ENCODE results near the gene UIMC1.
"Not testable (repeated sequence)": the region's sequence is repeated elsewhere in the genome, so short reads cannot be mapped to it uniquely, and the experiment has no call there.

Gene UIMC1

DNA sequence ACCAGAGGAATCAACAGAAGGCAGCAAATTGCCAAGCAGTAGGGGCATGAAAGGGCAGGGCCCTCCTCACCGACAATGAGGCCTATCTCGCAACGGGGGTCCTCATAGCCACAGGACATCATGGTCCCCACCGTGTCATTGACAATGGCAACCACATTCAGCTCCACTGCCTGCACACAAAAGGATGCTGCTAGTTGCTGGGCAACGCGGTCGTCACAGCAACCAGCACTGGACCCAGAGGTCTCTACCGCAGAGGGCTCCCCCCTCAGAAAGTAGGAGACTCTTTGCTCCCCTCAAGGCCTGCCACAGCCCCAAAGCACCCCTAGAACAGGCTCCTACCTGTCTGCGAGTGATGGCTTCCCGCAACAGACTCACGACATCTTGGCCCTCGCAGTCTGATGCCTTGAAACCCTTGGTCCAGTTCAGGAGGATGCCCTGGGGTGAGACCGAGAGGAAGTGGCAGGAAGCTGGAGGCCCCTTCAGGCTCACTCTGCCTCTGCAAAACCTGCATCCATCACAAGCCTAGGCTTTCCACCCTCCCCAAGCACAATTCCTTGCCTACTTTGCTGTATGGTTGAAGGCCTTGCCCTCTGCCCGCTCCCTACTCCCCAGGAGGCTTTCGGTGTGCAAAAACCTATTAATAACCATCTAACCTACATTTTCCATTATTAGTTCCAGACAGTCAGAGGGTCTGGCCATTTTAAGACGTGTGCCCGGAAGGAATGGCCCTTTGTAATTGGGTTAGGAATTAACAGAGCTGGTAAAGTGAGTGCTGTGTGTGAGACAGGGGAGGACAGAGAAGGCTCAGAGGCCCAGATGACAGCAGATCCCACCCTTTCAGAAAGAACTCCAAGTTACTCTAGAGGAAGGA lies 122.6 kb downstream of the UIMC1 start:
- no peak for DNase-seq (ENCODE audit: low spot score)

DNA sequence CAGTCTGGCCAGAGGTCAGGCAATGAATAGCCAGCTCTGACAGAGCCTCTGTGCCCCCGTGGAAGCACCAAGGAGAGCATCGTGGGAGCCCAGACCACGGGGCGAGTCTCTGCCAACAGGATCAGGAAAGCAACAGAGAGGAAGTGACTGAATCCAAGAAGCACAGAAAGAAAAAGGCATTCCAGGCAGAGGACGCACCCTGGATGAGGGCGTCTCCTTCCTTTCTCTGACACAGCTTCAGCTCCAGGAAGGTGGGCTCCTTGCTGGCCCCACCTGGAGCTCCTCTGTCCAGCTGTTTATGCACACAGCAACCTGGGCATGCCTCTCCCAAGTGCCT lies 124.0 kb downstream of the UIMC1 start:
- no peak for DNase-seq (ENCODE audit: low spot score)

DNA sequence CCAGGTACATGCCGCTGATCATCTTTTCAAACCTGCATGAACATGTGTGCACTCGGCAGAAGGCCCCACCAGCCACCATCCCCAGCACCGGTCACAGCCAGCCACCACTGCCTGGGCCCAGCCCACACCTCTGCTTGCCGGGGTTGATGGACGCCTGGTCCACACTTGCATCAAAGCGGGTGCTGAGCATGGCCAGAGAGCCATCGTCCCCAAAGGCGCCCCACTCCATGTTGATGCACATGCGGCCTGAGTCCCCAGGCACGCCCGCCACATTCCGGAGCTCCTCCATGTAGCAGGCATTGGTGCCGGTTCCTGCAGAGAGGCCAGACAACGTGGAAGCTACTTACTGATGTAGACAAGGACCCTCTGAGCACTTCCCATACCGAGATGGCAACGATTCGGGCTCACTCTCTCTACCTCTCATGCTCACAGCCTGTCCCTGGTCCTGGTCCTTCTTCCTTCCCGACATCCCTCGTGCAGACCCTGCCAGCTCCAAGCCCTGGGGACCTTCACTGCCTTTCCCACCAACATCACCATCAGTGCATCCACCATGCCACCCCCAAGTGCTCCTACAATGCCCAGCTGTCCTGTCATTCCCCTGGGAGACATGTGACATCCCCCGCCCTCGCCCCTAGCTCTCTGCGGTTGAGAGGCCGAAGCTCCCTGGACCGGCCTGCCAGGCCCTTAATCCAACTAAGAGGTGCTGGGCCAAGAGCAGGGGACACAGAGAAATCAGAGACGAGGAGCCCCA lies 124.6 kb downstream of the UIMC1 start:
- no peak for DNase-seq (ENCODE audit: low spot score)

DNA sequence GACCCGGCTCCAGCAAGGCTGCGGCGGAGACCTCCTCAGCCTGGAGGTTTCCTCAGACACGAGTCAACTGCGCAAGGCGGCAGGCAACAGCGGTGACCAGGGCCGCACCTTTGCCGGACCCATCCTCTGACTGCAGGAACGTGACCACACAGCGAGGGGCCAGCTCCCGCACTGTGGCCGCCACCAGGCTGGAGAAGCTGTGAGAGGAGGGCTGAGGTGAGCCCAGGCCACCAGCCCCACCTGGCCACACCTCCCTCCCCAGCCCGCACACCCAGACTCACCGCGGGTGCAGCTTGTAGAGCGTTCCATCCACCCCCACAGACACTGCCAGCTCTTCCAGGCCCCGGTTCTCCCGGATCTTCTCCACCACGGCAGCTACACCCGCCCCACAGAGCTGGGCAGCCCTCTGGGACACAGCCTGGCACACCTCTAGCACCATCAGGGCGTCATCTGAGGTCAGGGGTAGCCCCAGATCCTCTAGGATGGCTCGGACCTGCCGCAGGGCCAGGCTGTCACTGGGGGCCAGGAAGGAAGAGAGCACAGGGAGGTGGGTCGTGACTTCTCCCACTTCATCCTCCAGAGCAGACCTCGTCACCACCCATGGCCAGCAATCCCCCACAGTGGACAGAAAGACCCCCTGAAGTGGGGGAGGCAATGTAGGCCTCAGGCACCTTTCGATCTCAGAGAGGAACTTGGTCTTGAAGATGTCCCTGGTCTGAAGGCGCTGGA lies 125.4 kb downstream of the UIMC1 start:
- no peak for DNase-seq (ENCODE audit: low spot score)

DNA sequence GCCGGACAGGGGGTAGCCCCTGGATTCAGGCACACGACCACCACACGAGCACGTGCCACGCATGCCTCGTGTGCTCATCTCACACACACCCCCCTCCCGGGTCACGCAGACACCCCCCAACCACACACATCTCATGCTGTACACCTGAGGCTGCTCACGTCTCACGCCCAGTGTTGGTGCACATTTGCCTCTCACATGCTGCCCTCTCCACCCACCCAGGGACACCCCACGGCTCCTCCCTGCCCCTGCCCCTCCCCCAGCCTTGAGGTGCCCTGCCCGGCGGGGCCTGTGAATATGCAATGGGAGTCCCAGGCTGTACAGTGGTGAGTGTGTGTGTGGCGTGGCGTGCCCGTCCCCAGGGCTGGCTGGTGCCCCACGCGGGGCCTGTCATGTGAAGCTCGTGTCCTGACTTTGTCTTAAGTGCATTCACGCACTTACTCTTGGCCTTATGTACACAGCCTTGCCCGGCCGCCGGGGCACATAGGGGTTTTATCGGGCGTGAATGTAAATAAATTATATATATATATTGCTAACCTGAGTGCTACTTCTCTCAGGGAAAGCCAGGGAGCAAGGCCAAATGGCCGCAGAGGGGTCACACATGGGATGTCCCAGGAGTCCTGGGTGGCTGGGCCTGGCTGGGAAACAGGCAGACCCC lies 126.1 kb downstream of the UIMC1 start:
- no peak for DNase-seq (ENCODE audit: low spot score)

DNA sequence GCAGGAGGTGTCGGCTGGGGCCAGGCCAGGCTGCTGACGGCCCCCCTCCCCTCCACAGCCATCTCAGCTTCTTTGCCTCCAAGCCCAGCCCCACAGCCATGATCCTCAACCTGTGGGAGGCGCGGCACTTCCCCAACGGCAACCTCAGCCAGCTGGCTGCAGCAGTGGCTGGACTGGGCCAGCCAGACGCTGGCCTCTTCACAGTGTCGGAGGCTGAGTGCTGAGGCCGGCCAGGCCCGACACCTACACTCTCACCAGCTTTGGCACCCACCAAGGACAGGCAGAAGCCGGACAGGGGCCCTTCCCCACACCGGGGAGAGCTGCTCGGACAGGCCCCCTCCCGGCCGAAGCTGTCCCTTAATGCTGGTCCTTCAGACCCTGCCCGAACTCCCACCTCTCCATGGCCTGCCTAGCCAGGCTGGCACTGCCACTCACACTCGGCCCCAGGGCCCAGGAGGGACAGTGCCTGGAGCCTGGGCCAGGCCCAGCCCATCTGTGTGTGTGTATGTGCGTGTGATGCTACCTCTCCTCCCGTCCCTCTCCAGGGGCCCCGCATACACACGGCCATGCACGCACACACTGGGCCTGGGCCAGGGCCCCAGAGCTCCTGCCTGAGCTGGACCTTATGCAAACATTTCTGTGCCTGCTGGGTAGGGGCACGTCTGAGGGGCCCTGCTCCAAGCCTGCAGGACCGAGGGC lies 126.8 kb downstream of the UIMC1 start:
- DNase-seq (ENCODE audit: low spot score): no peak

DNA sequence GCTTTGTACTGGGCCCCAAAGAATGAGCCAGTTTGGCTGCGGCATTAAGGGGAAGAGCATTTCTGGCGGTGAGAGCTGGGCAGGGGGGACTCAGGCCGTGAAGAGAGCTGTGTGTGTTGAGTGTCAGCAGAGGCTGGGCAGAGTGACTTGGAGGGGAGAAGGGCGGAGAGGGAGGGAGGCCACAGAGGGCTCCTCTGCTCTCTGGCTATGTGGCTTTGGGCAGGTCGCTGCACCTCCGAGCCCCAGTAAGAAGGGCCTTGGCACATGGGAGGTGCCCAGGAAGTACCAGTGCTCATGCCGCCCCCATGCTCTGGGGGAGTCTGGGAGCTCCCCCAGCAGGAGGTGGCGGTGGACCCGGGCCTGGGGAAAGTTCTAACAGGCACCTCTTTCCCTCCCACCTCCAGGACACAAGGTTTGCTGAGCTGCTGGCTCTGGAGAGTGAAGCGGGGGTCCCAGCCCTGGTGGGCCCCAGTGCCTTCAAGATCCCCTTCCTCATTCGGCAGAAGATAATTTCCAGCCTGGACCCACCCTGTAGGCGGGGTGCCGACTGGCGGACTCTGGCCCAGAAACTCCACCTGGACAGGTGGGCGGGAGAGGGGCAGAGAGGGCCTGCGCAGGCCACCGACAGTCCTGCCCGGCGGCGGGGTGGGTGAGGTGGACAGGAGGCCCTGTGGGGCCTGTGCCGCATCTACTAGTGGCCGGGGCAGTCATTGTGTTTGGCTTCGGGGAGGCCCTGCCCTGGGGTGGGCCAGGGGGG lies 127.5 kb downstream of the UIMC1 start:
- DNase-seq (ENCODE audit: low spot score): no peak

DNA sequence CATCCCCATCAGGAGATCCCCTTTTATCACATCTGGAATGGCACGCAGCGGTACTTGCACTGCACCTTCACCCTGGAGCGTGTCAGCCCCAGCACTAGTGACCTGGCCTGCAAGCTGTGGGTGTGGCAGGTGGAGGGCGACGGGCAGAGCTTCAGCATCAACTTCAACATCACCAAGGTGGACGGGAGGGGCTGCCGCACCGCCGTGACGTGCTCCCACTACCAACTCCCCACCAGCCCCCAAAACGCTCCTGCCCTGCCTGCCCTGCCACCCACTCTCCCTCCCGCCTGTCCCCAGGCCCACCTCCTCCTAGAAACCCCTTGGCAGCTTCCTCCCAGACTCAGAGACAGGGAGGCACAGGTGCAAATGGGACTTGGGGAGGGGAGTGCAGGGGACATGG lies 128.1 kb downstream of the UIMC1 start:
- no peak for DNase-seq (ENCODE audit: low spot score)

DNA sequence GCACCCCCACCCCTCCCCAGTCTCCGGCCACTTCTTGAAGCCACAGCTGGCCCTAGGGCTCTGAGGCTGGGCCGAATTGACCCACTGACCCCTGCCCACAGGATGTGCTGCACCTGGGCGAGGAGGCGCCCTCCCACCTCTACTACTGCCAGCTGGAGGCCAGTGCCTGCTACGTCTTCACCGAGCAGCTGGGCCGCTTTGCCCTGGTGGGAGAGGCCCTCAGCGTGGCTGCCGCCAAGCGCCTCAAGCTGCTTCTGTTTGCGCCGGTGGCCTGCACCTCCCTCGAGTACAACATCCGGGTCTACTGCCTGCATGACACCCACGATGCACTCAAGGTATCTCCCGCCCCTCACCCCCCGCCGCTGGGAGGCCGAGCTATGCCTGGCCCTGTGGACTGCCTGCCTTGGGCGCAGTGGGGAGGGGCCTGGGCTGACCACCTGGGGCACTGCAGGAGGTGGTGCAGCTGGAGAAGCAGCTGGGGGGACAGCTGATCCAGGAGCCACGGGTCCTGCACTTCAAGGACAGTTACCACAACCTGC lies 128.7 kb downstream of the UIMC1 start:
- no peak for DNase-seq (ENCODE audit: low spot score)

DNA sequence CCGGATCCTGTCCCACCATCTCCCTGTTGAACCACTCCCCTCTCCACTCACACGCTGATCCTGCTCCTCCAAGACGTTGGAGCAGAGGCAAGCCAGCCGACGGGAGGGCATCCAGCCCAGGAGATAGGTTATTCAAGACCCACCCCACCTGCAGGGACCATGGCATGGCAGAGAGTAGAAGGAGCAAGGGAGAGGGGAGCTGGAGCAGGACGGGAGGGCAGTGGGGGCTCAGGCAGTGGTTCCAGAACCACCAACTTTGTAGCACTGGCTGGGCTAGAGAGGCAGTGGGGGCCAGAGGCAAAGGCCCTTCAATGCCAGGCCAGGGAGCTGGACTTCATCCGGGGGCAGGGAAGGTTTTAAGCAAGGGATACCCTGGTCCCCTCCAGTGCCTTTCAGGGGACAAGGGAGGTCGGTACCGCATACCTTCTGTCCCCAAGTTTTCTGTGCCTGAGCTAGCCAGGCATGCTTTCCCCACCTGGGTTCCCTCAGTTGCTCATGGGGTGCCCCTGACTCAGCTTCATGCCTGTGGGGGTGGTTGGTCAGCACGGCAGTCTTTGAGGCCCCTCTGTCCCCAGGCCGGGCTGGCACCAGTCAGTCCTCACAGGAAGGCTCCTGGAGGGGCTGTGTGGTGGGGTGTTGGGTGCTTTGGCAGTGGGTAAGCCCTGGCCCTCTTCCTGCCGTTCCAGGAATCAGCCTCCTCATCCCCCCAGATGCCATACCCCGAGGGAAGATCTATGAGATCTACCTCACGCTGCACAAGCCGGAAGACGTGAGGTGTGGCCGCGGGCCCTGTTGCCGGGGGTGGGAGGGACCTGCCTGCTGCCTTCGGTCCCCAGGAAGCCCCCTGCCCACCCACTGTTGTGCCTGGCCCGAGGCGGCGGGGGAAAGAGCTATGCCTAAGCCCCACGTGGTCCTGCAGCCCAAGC lies 129.8 kb downstream of the UIMC1 start:
- DNase-seq (ENCODE audit: low spot score): no peak

DNA sequence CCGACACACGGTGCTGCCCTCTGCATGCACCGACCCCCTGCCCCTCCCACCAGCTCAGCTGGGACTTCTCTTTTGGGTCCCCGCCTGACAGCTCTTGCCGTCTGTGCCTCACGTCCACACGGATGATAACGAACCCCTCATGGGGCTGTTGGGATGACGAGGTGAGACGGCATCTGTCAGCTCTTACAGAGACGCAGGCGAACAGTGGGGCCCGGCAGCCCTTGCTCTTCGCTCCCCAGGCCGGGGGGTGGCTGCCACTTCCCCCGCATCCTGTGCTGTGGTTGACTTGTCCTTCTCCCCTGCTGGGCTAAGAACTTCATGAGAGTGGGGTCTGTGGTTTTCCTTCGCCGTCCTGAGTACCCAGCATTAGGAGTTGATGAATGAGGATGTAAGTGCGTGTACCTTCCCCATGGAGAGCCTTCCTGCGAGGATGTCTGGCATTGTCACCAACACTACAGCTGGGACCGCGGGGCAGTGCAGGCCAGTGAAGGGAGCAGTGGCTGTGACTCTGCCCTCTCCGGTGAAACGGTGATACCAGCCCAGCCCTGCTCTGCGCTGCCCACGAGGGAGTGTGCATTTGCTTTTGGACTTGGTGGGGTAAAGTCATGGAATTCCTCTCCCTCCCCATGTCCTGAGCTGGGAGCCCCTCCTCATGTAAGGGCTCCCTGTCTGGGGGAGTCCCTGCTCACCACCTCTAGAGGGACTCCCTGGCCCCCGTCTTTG lies 130.6 kb downstream of the UIMC1 start:
- DNase-seq (ENCODE audit: low spot score): no peak

DNA sequence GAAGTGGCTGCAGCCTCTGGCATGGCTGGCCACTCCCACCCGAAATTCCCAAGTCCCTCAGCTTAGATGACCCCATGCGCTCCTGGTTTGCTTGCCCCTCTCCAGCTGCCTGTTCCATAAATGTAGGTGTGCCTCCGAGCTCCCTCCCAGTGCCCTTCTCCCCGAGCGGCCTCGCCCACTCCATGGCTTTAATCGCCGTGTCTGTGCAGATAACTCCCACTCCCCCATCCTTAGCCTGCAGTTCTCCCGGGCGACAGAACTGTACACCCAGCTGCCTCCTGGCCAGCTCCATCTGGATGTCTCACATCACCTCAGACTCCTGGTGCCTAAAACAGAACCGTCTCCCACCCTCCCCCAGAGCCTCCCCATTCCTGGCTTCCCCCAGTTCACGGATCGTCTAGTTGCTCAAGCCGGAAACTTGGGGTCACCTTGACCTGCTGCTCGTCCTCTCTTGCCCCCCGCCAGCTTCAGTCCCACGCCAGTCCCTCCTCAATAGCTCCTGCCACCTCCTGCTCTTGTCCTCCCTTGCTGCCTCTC lies 131.5 kb downstream of the UIMC1 start:
- DNase-seq (ENCODE audit: low spot score): no peak

DNA sequence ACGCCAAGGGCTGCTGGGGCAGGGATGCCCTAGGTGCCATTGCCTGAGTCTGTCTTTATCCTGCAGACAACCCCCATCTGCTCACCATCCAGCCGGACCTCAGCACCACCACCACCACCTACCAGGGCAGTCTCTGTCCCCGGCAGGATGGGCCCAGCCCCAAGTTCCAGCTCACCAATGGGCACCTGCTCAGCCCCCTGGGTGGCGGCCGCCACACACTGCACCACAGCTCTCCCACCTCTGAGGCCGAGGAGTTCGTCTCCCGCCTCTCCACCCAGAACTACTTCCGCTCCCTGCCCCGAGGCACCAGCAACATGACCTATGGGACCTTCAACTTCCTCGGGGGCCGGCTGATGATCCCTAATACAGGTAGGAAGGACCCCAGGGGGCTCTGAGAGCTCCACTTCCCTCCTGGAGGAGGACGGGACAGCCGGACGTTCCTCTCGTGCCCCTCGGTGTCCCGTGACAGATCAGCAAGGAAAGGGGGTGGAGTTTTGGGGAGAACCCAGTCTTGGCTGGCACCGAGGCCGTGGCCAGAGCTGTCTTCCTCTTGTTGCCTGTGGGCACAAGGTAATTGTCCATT lies 132.3 kb downstream of the UIMC1 start:
- DNase-seq (ENCODE audit: low spot score): no peak

DNA sequence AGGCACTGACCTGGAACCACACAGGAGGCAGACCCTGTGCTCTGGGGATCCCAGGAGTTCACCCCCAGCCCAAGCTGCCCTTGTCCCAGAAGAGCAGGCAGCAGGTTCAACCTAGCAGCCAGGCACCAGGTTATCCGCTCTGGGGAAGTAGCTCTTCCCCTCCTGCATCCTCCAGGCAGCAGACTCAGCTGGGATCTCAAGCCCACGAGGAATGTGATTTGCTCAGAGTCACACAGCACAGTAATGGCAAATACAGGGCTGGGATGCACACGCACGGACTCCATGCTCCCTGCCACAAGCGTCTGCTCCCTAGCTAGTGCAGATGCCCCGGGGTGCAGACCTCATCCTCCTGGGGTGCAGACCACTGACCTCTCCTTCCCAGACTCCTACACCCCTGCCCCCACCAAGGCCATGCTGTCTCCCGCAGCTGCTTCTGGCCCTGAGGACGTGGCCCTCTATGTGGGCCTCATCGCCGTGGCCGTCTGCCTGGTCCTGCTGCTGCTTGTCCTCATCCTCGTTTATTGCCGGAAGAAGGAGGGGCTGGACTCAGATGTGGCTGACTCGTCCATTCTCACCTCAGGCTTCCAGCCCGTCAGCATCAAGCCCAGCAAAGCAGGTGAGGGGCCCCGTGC lies 132.9 kb downstream of the UIMC1 start:
- DNase-seq (ENCODE audit: low spot score): no peak

DNA sequence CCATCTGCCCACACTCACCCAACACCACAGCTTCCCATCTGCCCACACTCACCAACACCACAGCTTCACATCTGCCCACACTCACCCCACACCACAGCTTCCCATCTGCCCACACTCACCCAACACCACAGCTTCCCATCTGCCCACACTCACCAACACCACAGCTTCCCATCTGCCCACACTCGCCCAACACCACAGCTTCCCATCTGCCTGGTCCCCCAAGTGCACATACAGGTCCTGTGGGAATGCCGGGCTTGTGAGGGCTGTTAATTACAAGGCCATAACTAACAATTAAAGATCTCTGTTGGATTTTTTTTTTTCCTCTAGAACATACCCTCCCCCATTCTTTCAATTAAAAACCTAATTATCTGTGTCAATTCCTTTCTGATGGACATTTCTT lies 133.6 kb downstream of the UIMC1 start:
- DNase-seq (ENCODE audit: low spot score): not testable (repeated sequence)

DNA sequence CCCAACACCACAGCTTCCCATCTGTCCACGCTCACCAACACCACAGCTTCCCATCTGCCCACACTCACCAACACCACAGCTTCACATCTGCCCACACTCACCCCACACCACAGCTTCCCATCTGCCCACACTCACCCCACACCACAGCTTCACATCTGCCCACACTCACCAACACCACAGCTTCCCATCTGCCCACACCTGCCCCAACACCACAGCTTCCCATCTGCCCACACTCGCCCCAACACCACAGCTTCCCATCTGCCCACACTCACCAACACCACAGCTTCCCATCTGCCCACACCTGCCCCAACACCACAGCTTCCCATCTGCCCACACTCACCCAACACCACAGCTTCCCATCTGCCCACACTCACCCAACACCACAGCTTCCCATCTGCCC lies 134.0 kb downstream of the UIMC1 start:
- DNase-seq (ENCODE audit: low spot score): not testable (repeated sequence)

DNA sequence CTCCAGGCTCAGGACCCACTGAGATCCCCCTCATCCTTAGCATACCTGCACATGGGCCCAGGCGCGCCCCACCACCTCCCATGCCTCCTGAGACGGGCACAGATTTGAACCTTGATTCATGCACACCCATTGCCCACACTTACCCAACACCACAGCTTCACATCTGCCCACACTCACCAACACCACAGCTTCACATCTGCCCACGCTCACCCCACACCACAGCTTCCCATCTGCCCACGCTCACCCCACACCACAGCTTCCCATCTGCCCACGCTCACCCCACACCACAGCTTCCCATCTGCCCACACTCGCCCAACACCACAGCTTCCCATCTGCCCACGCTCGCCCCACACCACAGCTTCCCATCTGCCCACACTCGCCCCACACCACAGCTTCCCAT lies 135.9 kb downstream of the UIMC1 start:
- DNase-seq (ENCODE audit: low spot score): not testable (repeated sequence)

DNA sequence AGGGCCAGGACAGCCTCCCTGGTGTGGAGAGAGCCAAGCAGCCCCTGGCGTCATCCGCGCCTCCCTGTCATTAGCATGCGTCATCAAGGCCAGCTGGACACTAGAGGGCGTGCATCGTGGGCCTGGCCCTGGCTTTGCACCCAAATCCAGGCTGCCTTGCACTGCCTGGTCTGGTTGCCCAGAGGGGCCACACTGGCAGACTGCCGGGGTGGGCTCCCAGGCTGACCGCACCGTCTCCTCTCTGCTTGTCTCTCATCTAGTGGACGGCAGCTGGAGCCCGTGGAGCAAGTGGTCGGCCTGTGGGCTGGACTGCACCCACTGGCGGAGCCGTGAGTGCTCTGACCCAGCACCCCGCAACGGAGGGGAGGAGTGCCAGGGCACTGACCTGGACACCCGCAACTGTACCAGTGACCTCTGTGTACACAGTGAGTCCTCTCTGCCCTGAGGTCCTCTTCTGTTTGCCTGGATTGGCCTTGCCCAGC lies 136.4 kb downstream of the UIMC1 start:
- no peak for DNase-seq (ENCODE audit: low spot score)

All from activated CD4-positive, alpha-beta T cell treated with anti-CD3 and anti-CD28 coated beads, Interleukin-2, Interleukin-4, amounts not matched to agents 100 ng/mL and 50 ng/mL, durations not matched to agents 16 hours and 8 hours (primary cell).